GM18511 (cell line): Measurements from ENCODE around the gene RTL9.
"Not testable (repeated sequence)": the region's sequence is repeated elsewhere in the genome, so short reads cannot be mapped to it uniquely, and the experiment has no call there.

ENCODE experiments used
- ATAC-seq: cut with Tn5 transposase; IDR thresholded peaks from one replicate; pipeline ENCODE4 v1.9.1; 2021; ENCODE audit warnings: mild to moderate bottlenecking, moderate library complexity; ENCODE audit not compliant: unreplicated experiment

RTL9 gene

DNA sequence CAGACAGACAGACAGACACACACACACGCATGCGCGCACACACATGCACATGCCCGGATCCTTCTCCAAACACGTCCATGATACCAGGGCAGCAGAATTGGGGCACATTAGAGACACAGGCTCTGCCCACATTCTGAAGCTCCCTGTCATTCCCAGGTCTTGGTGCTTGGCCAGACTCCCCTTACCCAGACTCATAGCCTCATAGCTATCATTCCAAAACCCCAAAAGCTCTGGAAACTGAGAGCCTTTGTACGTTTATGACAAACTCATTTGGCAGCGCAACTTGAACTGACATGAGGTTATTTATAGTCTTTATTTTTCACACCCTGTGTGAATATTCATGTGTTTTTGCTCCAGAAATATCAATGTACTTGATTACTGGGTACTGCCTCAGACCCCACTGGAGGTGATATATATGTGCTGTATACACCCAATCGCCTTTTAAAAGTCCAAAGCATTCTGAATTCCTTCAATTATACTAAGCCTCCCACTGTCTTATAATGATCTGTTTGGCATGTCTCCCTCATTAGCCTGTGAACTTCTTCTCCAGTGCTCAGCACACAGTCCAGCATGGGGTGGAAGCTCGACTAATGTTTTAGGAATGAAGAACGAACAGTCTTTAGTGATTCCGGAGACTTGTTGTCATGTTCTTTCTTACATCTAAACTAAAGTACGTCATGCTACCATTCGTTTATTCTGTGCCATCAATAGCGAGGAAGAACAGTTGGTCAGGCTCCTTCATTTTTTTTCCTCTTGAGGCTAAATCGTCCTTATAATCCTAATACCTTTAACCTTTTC lies 45.0 kb downstream of the RTL9 start:
- no peak for ATAC-seq

DNA sequence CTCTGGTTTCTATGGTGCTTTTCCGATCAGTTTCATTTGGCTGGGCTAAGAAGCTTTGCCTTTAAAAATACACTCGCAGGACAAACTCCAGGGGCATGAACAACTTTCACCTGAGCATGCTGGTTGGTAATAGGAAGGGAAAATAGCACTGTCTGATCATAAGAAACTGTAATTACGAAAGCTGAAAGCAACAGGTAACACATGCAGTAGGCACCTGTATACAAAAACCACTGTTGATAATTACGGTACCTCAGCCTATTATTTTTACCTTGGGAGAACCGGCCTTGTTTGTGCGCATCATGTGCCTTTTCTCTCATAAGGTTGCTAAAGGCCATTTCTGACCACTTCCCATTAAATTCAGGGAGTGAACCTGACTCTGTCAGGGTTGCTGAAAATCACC lies 45.7 kb downstream of the RTL9 start:
- no peak for ATAC-seq

DNA sequence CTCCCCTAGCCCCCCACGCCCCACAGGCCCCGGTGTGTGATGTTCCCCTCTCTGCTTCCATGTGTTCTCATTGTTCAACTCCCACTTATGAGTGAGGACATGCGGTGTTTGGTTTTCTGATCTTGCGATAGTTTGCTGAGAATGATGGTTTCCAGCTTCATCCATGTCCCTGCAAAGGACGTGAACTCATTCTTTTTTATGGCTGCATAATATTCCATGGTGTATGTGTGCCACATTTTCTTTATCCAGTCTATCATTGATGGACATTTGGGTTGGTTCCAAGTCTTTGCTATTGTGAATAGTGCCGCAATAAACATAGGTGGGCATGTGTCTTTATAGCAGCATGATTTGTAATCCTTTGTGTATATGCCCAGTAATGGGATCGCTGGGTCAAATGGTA lies 47.6 kb downstream of the RTL9 start:
- ATAC-seq = not testable (repeated sequence)

DNA sequence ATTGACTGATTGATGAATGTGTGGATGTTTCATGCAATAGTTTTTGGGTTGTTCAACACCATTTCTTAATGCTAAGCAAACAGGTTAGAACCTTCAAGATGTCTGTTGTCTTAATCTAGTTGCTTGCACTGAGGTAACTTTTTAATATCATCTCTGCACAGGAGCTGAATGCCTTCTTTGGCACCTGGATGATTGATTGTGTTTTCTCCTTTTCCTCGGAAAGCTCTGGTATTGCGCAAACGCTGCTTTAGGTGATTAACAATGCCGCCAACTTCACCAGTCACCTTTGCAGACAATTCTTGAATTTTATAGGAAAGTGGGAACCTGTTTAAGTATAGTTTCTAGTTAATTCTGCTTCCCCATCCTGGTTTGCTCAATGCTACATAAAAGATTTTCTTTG lies 48.2 kb downstream of the RTL9 start:
- no peak for ATAC-seq

DNA sequence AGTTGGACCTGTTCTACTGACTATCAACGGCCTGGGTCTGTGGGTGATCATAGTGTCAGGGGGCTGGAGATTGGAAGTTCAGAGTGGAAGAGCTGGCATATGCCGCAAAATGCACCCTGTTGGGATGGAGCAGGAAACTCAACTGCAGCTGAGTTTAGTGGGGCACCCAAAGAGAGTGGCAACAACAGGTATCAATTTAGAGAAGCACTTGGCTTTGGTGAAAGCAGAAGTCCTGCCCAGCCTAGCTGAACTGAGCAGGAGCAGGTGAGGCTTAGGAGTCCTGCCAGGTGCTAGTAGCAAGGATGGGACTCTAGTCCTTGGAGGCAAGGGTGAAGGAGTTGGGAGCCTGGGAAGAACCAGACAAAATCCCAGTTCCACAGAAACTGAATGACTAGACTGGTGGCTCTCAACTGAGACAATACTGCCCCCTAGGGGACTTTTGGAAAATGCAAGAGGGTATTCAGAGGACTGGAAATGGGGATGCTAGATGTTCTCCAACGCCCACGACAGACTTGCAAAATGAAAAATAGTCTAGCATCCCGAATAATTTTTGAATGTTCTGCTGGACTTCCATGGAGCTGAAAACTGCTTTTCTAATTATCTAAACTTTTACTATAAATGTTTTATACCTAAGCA lies 49.4 kb downstream of the RTL9 start:
- peak; percentile 64 for ATAC-seq
